IMR-90 (cell line): ENCODE data around the gene PTPRK. TPM values are rescaled to one million over a fixed set of nuclear protein-coding genes. Genes with fewer than 3 reads are reported as not detected.

ENCODE experiments used
- ATAC-seq: fragments of 200-7000 bp; cut with Tn5 transposase; 2 replicates; pipeline ENCODE4 v1.9.1; 2020; ENCODE audit warnings: low read depth, mild to moderate bottlenecking, moderate library complexity
- BruUV-seq: library from RNA; stranded (reverse); fragments of 400-500 nt; replicated peaks from 2 replicates; lab custom pipeline; 2021; lab: Mats Ljungman, UMichigan
- CTCF ChIA-PET: fragments of 300-600 bp; formaldehyde crosslinking; extraction: SDS; loops from one replicate; lab custom pipeline; 2021; ENCODE audit warnings: antibody characterized with exemption; lab: Yijun Ruan, JAX
- POLR2A ChIA-PET: fragments of 300-600 bp; sonication (Branson Sonifier 250); formaldehyde crosslinking; loops from one replicate; lab custom pipeline; 2022; ENCODE audit warnings: antibody characterized with exemption; ENCODE audit not compliant: unreplicated experiment; lab: Charles Lee
- DNase-seq: peaks from one replicate; pipeline ENCODE4 v3.0.0; 2013
- H2AFZ ChIP-seq: replicated peaks from 2 replicates; pipeline ENCODE3; 2013; ENCODE audit warnings: low read length, mild to moderate bottlenecking; ENCODE audit not compliant: poor library complexity
- H2AK5ac ChIP-seq: 2 replicates; pipeline ENCODE4 v1.6.1; 2013; ENCODE audit warnings: low read depth, low read length, inconsistent platforms
- H2AK9ac ChIP-seq: replicated peaks from 2 replicates; pipeline ENCODE3; 2013; ENCODE audit warnings: mild to moderate bottlenecking, low read depth, low read length, moderate library complexity; ENCODE audit not compliant: poor library complexity
- H2BK120ac ChIP-seq: 2 replicates; pipeline ENCODE4 v1.6.1; 2013; ENCODE audit warnings: low read depth, low read length, inconsistent platforms
- H2BK15ac ChIP-seq: 3 replicates; pipeline ENCODE4 v1.6.1; 2013; ENCODE audit warnings: low read depth, low read length, inconsistent platforms
- H2BK20ac ChIP-seq: 2 replicates; pipeline ENCODE4 v1.6.1; 2013; ENCODE audit warnings: low read depth, mild to moderate bottlenecking, inconsistent platforms, low read length, moderate library complexity
- H2BK5ac ChIP-seq: 2 replicates; pipeline ENCODE4 v1.6.1; 2013; ENCODE audit warnings: mild to moderate bottlenecking, low read depth, low read length, inconsistent platforms; ENCODE audit not compliant: poor library complexity, severe bottlenecking
- H3K14ac ChIP-seq: replicated peaks from 2 replicates; pipeline ENCODE4 v1.6.1; 2013; ENCODE audit warnings: low read depth, low read length, inconsistent platforms
- H3K18ac ChIP-seq: 2 replicates; pipeline ENCODE4 v1.6.1; 2013; ENCODE audit warnings: low read depth, low read length, control low read depth
- H3K23ac ChIP-seq: 2 replicates; pipeline ENCODE4 v1.6.1; 2013; ENCODE audit warnings: low read depth, low read length, inconsistent platforms
- H3K27ac ChIP-seq: 2 replicates; pipeline ENCODE4 v1.5.1; 2013; ENCODE audit warnings: mild to moderate bottlenecking, control low read depth, low read length; ENCODE audit not compliant: insufficient read depth
- H3K27me3 ChIP-seq: 2 replicates; pipeline ENCODE4 v1.6.1; 2013; ENCODE audit warnings: low read length; ENCODE audit not compliant: control insufficient read depth, insufficient read depth
- H3K36me3 ChIP-seq: 2 replicates; pipeline ENCODE4 v1.6.1; 2013; ENCODE audit warnings: low read length, mixed read lengths; ENCODE audit not compliant: control insufficient read depth, insufficient read depth
- H3K4ac ChIP-seq: 2 replicates; pipeline ENCODE4 v1.6.1; 2013; ENCODE audit warnings: low read depth, low read length, inconsistent platforms
- H3K4me1 ChIP-seq: 2 replicates; pipeline ENCODE4 v1.6.1; 2013; ENCODE audit warnings: low read length, mixed read lengths; ENCODE audit not compliant: control insufficient read depth, insufficient read depth
- H3K4me2 ChIP-seq: 2 replicates; pipeline ENCODE4 v1.6.1; 2013; ENCODE audit warnings: low read depth, mild to moderate bottlenecking, control low read depth, low read length, moderate library complexity
- H3K4me3 ChIP-seq: 2 replicates; pipeline ENCODE4 v1.5.1; 2013; ENCODE audit warnings: low read depth, mild to moderate bottlenecking, control low read depth, low read length, moderate library complexity; ENCODE audit not compliant: insufficient read depth
- H3K56ac ChIP-seq: 2 replicates; pipeline ENCODE4 v1.6.1; 2013; ENCODE audit warnings: low read length, inconsistent platforms; ENCODE audit not compliant: insufficient read depth; ENCODE audit errors: extremely low read depth
- H3K79me1 ChIP-seq, 2 experiments: 2 replicates each; pipeline ENCODE4 v1.6.1; 2013; ENCODE audit warnings: low read length in 2 of 2, inconsistent platforms in 1 of 2, low read depth in 1 of 2
- H3K9ac ChIP-seq: 2 replicates; pipeline ENCODE4 v1.6.1; 2013; ENCODE audit warnings: low read depth, low read length, control low read depth
- H3K9me1 ChIP-seq: 2 replicates; pipeline ENCODE4 v1.6.1; 2013; ENCODE audit warnings: low read length, inconsistent platforms; ENCODE audit not compliant: insufficient read depth
- H3K9me3 ChIP-seq: 2 replicates; pipeline ENCODE4 v1.6.1; 2013; ENCODE audit warnings: low read length; ENCODE audit not compliant: control insufficient read depth, insufficient read depth
- H4K20me1 ChIP-seq: 2 replicates; pipeline ENCODE4 v1.6.1; 2013; ENCODE audit warnings: low read length, inconsistent platforms; ENCODE audit not compliant: insufficient read depth
- H4K5ac ChIP-seq: 2 replicates; pipeline ENCODE4 v1.6.1; 2013; ENCODE audit warnings: mild to moderate bottlenecking, low read depth, low read length, control low read depth
- H4K8ac ChIP-seq, 2 experiments: 2 replicates each; pipeline ENCODE4 v1.6.1; 2013; ENCODE audit warnings: low read depth in 2 of 2, low read length in 2 of 2, control low read depth in 1 of 2, inconsistent platforms in 1 of 2
- H4K91ac ChIP-seq: 2 replicates; pipeline ENCODE4 v1.6.1; 2013; ENCODE audit warnings: low read depth, low read length, inconsistent platforms; ENCODE audit not compliant: insufficient read depth
- CHD1 ChIP-seq: IDR thresholded peaks from 2 replicates; pipeline ENCODE4 v1.6.1; 2012; ENCODE audit warnings: low read depth, low read length, improper control_type of control experiment
- FOS ChIP-seq: fragments of 150-350 bp; IDR thresholded peaks from 2 replicates; pipeline ENCODE4 v1.6.1; 2016; ENCODE audit warnings: low read depth, low read length
- MAZ ChIP-seq: IDR thresholded peaks from 2 replicates; pipeline ENCODE4 v1.6.1; 2012; ENCODE audit warnings: low read depth, mild to moderate bottlenecking, low read length, improper control_type of control experiment, moderate library complexity, borderline replicate concordance
- MXI1 ChIP-seq: IDR thresholded peaks from 2 replicates; pipeline ENCODE4 v1.6.1; 2012; ENCODE audit warnings: low read depth, mild to moderate bottlenecking, low read length, moderate library complexity, borderline replicate concordance
- RAD21 ChIP-seq: IDR thresholded peaks from 2 replicates; pipeline ENCODE4 v1.6.1; 2012; ENCODE audit warnings: low read length, improper control_type of control experiment
- RFX5 ChIP-seq: IDR thresholded peaks from 2 replicates; pipeline ENCODE4 v1.8.0; 2012; ENCODE audit warnings: low read depth, mild to moderate bottlenecking, low read length, moderate library complexity
- SMC3 ChIP-seq: fragments of 150-350 bp; IDR thresholded peaks from 2 replicates; pipeline ENCODE4 v1.6.1; 2016; ENCODE audit warnings: low read depth, mild to moderate bottlenecking, antibody characterized with exemption, low read length, moderate library complexity
- WGBS, 2 experiments: methylation state at CpG; one replicate each; pipeline versions ENCODE4 v1.1.5 to v1.1.7; 2013; ENCODE audit warnings: missing lambda C conversion rate in 2 of 2; ENCODE audit not compliant: insufficient read length in 1 of 2; ENCODE audit errors: extremely low coverage in 2 of 2; 5-methylcytosine and 5-hydroxymethylcytosine counted together
- dilution Hi-C: fragments of 300-500 bp; cut with HindIII; formaldehyde crosslinking; loops from one replicate; pipeline ENCODE4 v1.14.3; 2018; ENCODE audit warnings: low sequenced_read_pairs; ENCODE audit not compliant: unreplicated experiment
- in situ Hi-C: fragments of 300-500 bp; cut with MboI; formaldehyde crosslinking; loops from 3 replicates; pipeline ENCODE4 v1.14.3; 2019; ENCODE audit warnings: low sequenced_read_pairs, inconsistent platforms, mixed read lengths
- intact Hi-C: fragments of 100-400 bp; cut with micrococcal nuclease; formaldehyde crosslinking; loops from 2 replicates; pipeline ENCODE4 v1.10.0; 2022
- polyA plus RNA-seq, 3 experiments: library from polyadenylated mRNA; depleted of rRNA; stranded (reverse); fragments of >200 nt; gene quantifications; 2 replicates each; pipeline ENCODE4 v1.2.3, GENCODE V29; 2012; ENCODE audit warnings: low replicate concordance in 1 of 3
- total RNA-seq: library from RNA; depleted of rRNA; stranded (reverse); fragments of >200 nt; gene quantifications from 2 replicates; pipeline ENCODE4 v1.2.3, GENCODE V29; 2012
- TF ChIP-seq, protein P1 (sequence below): fragments of 150-350 bp; IDR thresholded peaks from 2 replicates; pipeline ENCODE4 v1.6.1; 2016; ENCODE audit warnings: low read depth, mild to moderate bottlenecking, low read length, moderate library complexity, borderline replicate concordance

The PTPRK gene
- total and polyA plus RNA-seq, 2 of the 4 experiments (the other 2 are of a cell fraction): 18.0 to 80.8 TPM

DNA sequence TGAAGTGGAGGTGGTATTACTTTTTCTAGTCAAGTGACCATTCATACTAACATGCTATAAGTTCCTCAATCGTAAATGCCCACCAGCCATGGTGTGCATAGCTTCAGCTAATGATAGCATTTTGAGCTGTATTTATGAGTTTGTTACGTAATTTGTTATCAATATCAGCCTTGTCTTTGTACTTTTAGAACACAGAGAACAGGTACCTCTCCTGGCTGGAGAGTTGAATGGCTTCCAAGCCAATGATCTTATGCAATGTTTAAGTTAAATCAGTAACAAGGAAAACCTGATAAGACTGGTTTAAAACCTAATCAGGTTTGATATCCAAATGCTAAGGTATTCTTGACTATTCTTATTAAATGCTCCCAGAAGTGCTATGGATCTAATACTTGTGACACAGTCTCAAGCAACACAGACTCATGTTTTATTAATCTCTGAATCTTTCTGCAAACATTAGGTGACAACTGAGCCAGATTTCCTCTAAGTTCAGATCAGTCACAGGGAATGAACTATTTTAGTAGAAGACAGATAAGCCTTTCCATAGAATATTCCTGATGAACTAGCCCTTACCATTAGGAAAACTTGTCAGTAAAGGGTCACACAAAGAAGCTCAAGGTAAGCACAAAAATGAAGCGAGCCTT lies 154.8 kb downstream of the PTPRK start:
- dilution Hi-C loops: no loop called here
- H3K27me3 ChIP-seq: no peaks in the 10 kb centered on the region
- no peak overlapping the region for H3K23ac ChIP-seq
- ChIA-PET CTCF (no interaction called here), POLR2A (no interaction called here)
- H4K8ac ChIP-seq: no peak overlapping the region
- H3K4me3 ChIP-seq: no peak overlapping the region
- H2BK5ac ChIP-seq: no peak overlapping the region
- BruUV-seq: no TSS peak
- no peak overlapping the region for H3K14ac ChIP-seq
- H2AK5ac ChIP-seq: no peak overlapping the region
- H2BK15ac ChIP-seq: no peak overlapping the region
- H3K4me1 ChIP-seq: no peaks in the 10 kb centered on the region; the same call in 1 of the 2 replicates
- peaks cover 3% of the 10 kb centered on the region; the same call in 1 of the 2 replicates for H3K9me1 ChIP-seq
- H4K20me1 ChIP-seq: peaks cover 8% of the 10 kb centered on the region; the same call in 1 of the 2 replicates
- H3K36me3 ChIP-seq: no peaks in the 10 kb centered on the region
- no peaks in the 10 kb centered on the region for H3K9me3 ChIP-seq
- no peak overlapping the region for H3K4ac ChIP-seq
- H4K5ac ChIP-seq: no peak overlapping the region
- H3K56ac ChIP-seq: no peak overlapping the region
- in situ Hi-C loops: no loop called here
- ATAC-seq (no peak), DNase-seq (no peak)
- H3K9ac ChIP-seq: no peak overlapping the region
- no peak overlapping the region for H4K91ac ChIP-seq
- H2BK20ac ChIP-seq: no peak overlapping the region
- TF ChIP-seq CHD1 (no peak), FOS (no peak), MAZ (no peak), RFX5 (no peak), SMC3 (no peak), RAD21 (no peak), MXI1 (no peak)
- TF ChIP-seq, protein P1, sequence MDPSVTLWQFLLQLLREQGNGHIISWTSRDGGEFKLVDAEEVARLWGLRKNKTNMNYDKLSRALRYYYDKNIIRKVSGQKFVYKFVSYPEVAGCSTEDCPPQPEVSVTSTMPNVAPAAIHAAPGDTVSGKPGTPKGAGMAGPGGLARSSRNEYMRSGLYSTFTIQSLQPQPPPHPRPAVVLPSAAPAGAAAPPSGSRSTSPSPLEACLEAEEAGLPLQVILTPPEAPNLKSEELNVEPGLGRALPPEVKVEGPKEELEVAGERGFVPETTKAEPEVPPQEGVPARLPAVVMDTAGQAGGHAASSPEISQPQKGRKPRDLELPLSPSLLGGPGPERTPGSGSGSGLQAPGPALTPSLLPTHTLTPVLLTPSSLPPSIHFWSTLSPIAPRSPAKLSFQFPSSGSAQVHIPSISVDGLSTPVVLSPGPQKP: no peak
- H2AK9ac ChIP-seq: no peak overlapping the region
- no peak overlapping the region for H3K4me2 ChIP-seq
- no peak overlapping the region for H2BK120ac ChIP-seq
- intact Hi-C loops: no loop called here
- no CpG with 5 or more reads among the region's 3 CpGs for WGBS, 2 experiments
- no peak overlapping the region for H3K27ac ChIP-seq
- no peak overlapping the region for H3K18ac ChIP-seq
- H2AFZ ChIP-seq: no peak overlapping the region
- H3K79me1 ChIP-seq: peaks cover 24 to 39% of the 10 kb centered on the region in 2 experiments
